HepG2 (cell line): ENCODE data around the gene ST14. TPM values are rescaled to one million over a fixed set of nuclear protein-coding genes. Genes with fewer than 3 reads are reported as not detected.

Experiments used
- ATAC-seq: fragments of 200-7000 bp; cut with Tn5 transposase; 3 replicates; pipeline ENCODE4 v1.9.1; 2020; ENCODE audit warnings: mild to moderate bottlenecking, moderate library complexity
- BruUV-seq: library from RNA; stranded (reverse); fragments of 400-500 nt; replicated peaks from 2 replicates; lab custom pipeline; 2021; lab: Mats Ljungman, UMichigan
- CTCF ChIA-PET: fragments of 300-600 bp; formaldehyde crosslinking; extraction: SDS; loops from one replicate; lab custom pipeline; 2021; ENCODE audit warnings: low total read pairs, inconsistent platforms, low intra/inter-chr PET ratio; lab: Yijun Ruan, JAX
- POLR2A ChIA-PET: fragments of 350-600 bp; sonication (Branson Sonifier 250); formaldehyde crosslinking; loops from one replicate; lab custom pipeline; 2020; ENCODE audit warnings: antibody characterized with exemption, inconsistent platforms; lab: Yijun Ruan, JAX
- DNase-seq: peaks from one replicate; pipeline ENCODE4 v3.0.0-alpha.2; 2015; ENCODE audit warnings: low spot score
- FAIRE-seq: peaks from 3 replicates; lab custom pipeline; 2011; peaks lifted over from hg19 to GRCh38; lab: Jason Lieb, UNC
- H2AFZ ChIP-seq: one replicate; pipeline ENCODE4 v1.6.1; 2011; ENCODE audit warnings: low read length, inconsistent platforms
- H3K27ac ChIP-seq: fragments of 300-600 bp; 3 replicates; pipeline ENCODE4 v1.8.0; 2011; ENCODE audit warnings: mixed run types, mild to moderate bottlenecking, mixed read lengths, low read length, inconsistent platforms; ENCODE audit not compliant: insufficient read depth; ENCODE audit errors: extremely low read length
- H3K27me3 ChIP-seq, 2 experiments: fragments of 200-600 bp in 1 of 2; 2 replicates in 1 of 2; 3 replicates in 1 of 2; pipeline versions ENCODE4 v1.6.0 to v1.8.0; 2011; ENCODE audit warnings: low read length in 2 of 2, mild to moderate bottlenecking in 2 of 2, moderate library complexity in 2 of 2, inconsistent platforms in 1 of 2; ENCODE audit not compliant: insufficient read depth in 2 of 2, control insufficient read depth in 1 of 2
- H3K36me3 ChIP-seq, 2 experiments: fragments of 200-600 bp in 1 of 2; replicated peaks in 1 of 2; 2 replicates in 1 of 2; 3 replicates in 1 of 2; pipeline versions ENCODE4 v1.5.1 to v1.8.0; 2011; ENCODE audit warnings: low read length in 2 of 2, inconsistent platforms in 1 of 2; ENCODE audit not compliant: insufficient read depth in 2 of 2, control insufficient read depth in 1 of 2
- H3K4me1 ChIP-seq: 2 replicates; pipeline ENCODE4 v1.5.1; 2012; ENCODE audit warnings: low read length, inconsistent platforms; ENCODE audit not compliant: insufficient read depth
- H3K4me2 ChIP-seq: 2 replicates; pipeline ENCODE4 v1.6.0; 2011; ENCODE audit warnings: low read depth, low read length, inconsistent platforms
- H3K4me3 ChIP-seq, 3 experiments: fragments of 200-600 bp in 1 of 3; sonication (generic), shearing (Covaris generic) in 1 of 3; replicated peaks in 1 of 3; 2 replicates each; pipeline ENCODE4 v1.5.1; 2011 to 2016; ENCODE audit warnings: low read length in 3 of 3, inconsistent platforms in 2 of 3, low read depth in 2 of 3, mild to moderate bottlenecking in 2 of 3, control low read depth in 1 of 3, mixed read lengths in 1 of 3; ENCODE audit not compliant: insufficient read depth in 1 of 3
- H3K79me2 ChIP-seq: one replicate; pipeline ENCODE4 v1.6.1; 2011; ENCODE audit warnings: low read length, inconsistent platforms; ENCODE audit not compliant: insufficient read depth
- H3K9ac ChIP-seq: 2 replicates; pipeline ENCODE4 v1.6.0; 2011; ENCODE audit warnings: mild to moderate bottlenecking, low read depth, low read length, inconsistent platforms; ENCODE audit not compliant: insufficient read depth
- H3K9me3 ChIP-seq: 2 replicates; pipeline ENCODE4 v1.5.1; 2012; ENCODE audit warnings: mild to moderate bottlenecking, low read length
- H4K20me1 ChIP-seq: 2 replicates; pipeline ENCODE4 v1.6.0; 2011; ENCODE audit warnings: inconsistent platforms, mild to moderate bottlenecking, low read length, moderate library complexity; ENCODE audit not compliant: insufficient read depth
- LCORL ChIP-seq, 2 experiments: fragments of 450-650 bp in 1 of 2; sonication (generic) in 1 of 2; formaldehyde crosslinking in 1 of 2; IDR thresholded peaks; 2 replicates each; pipeline versions ENCODE4 v1.5.0 to v1.6.1; 2017 to 2020; ENCODE audit warnings: antibody characterized with exemption in 1 of 2, missing genetic modification reagents in 1 of 2
- NONO ChIP-seq, 2 experiments: fragments of 450-650 bp in 1 of 2; sonication (generic) in 1 of 2; formaldehyde crosslinking in 1 of 2; IDR thresholded peaks in 1 of 2; conservative IDR thresholded peaks in 1 of 2; 2 replicates each; pipeline versions ENCODE4 v1.6.1 to v1.8.0; 2017 to 2022; ENCODE audit warnings: mild to moderate bottlenecking in 1 of 2, missing genetic modification reagents in 1 of 2, moderate library complexity in 1 of 2
- SMAD1 ChIP-seq: sonication (generic); formaldehyde crosslinking; IDR thresholded peaks from 2 replicates; pipeline ENCODE4 v1.4.0; 2020; ENCODE audit warnings: missing genetic modification reagents, low read depth, mild to moderate bottlenecking, borderline replicate concordance
- ZNF280D ChIP-seq: sonication (generic); formaldehyde crosslinking; IDR thresholded peaks from 2 replicates; pipeline ENCODE4 v1.5.1; 2020; ENCODE audit warnings: mild to moderate bottlenecking, missing genetic modification reagents
- ZNF672 ChIP-seq: sonication (generic); formaldehyde crosslinking; IDR thresholded peaks from 2 replicates; pipeline ENCODE4 v1.8.1; 2022; ENCODE audit warnings: missing genetic modification reagents
- ZNF7 ChIP-seq: IDR thresholded peaks from 2 replicates; pipeline ENCODE4 v1.6.1; 2016; ENCODE audit warnings: missing biosample characterization, missing genetic modification reagents
- WGBS: methylation state at CpG from one replicate; pipeline ENCODE4 v1.1.6; 2017; ENCODE audit warnings: low lambda C conversion rate; 5-methylcytosine and 5-hydroxymethylcytosine counted together
- in situ Hi-C: cut with HindIII; loops from 2 replicates; pipeline ENCODE4 v1.10.0; 2017; ENCODE audit warnings: low pct_unique_long_range_greater_than_20kb; ENCODE audit not compliant: extremely low pct_ligation_motif_present
- intact Hi-C: fragments of 100-400 bp; cut with micrococcal nuclease; formaldehyde crosslinking; loops from one replicate; pipeline ENCODE4 v1.10.0; 2022; ENCODE audit not compliant: unreplicated experiment
- polyA plus RNA-seq, 8 experiments: library from polyadenylated mRNA; depleted of rRNA in 3 of 8; stranded (reverse) in 7 of 8; unstranded in 1 of 8; fragments of >200 nt; fragmentation: Illumina TruSeq in 4 of 8; extraction: Trizol in 4 of 8; gene quantifications; 2 replicates each; pipeline versions ENCODE4 v1.2.1 to v1.2.3, GENCODE V29; 2011 to 2016; ENCODE audit warnings: low read depth in 4 of 8, missing spikeins in 1 of 8, mixed read lengths in 1 of 8; ENCODE audit not compliant: insufficient read depth in 1 of 8
- total RNA-seq, 5 experiments: library from RNA; depleted of rRNA; stranded (reverse); fragments of >200 nt; fragmentation: Illumina TruSeq; extraction: Trizol; gene quantifications; 2 replicates each; pipeline ENCODE4 v1.2.3, GENCODE V29; 2016; ENCODE audit warnings: low read depth in 1 of 5

Gene ST14
- total and polyA plus RNA-seq, 2 of the 13 experiments (the other 11 are each of a cell fraction or from before 2014, with no cell fraction given): 0.88 to 1.4 TPM

- no peak overlapping the region for H2AFZ ChIP-seq
- in situ Hi-C loops (no loop called here), intact Hi-C loops (no loop called here)
- DNase-seq (no peak), ATAC-seq (no peak), FAIRE-seq (no peak)
- no peaks in the 10 kb centered on the region for H3K79me2 ChIP-seq
- no peak for TF ChIP-seq ZNF7 (CRISPR knock-in tag)
- TF ChIP-seq NONO (IDR thresholded peaks at IDR 0.05): no peak
- TF ChIP-seq NONO (CRISPR knock-in tag; conservative IDR thresholded peaks at IDR 0.05): 0 out of 2 replicates have a peak, but pooled peaks have one; percentile 25
- TF ChIP-seq ZNF672 (CRISPR knock-in tag): 0 out of 2 replicates have a peak, but pooled peaks have one; percentile 27
- ChIA-PET POLR2A (no interaction called here), CTCF (no interaction called here)
- H3K4me2 ChIP-seq: no peak overlapping the region
- no peak overlapping the region for H3K9ac ChIP-seq
- H3K27me3 ChIP-seq: no peaks in the 10 kb centered on the region
- H4K20me1 ChIP-seq: no peaks in the 10 kb centered on the region
- H3K27ac ChIP-seq: no peak overlapping the region
- no TSS peak for BruUV-seq
- H3K9me3 ChIP-seq: no peaks in the 10 kb centered on the region
- no peaks in the 10 kb centered on the region for H3K36me3 ChIP-seq
- 91% methylated on average over 9 of the region's 14 CpGs for WGBS
- H3K4me3 ChIP-seq: no peak overlapping the region
- H3K4me1 ChIP-seq: peaks cover 39% of the 10 kb centered on the region
Measured at GRCh38 chr11:130188047-130188446, 28.5 kb downstream of the ST14 start.

- POLR2A ChIA-PET: no interaction called here
- H3K4me2 ChIP-seq: no peak overlapping the region
Measured at GRCh38 chr11:130188585-130189347, 29.2 kb downstream of the ST14 start.

More at GRCh38 chr11:130188585-130189347, 29.2 kb downstream of the ST14 start:
- TF ChIP-seq SMAD1 (CRISPR knock-in tag) (0 out of 2 replicates have a peak, but pooled peaks have one; percentile 46), ZNF280D (CRISPR knock-in tag) (no peak), LCORL (IDR thresholded peaks at IDR 0.05) (peak; percentile 77), LCORL (CRISPR knock-in tag; IDR thresholded peaks at IDR 0.05) (no peak)
- in situ Hi-C loops: no loop called here
- Histone ChIP-seq H3K36me3 (no peaks in the 10 kb centered on the region), H4K20me1 (no peaks in the 10 kb centered on the region), H3K27me3 (no peaks in the 10 kb centered on the region), H3K4me3 (no peak overlapping the region), H3K79me2 (no peaks in the 10 kb centered on the region), H3K27ac (no peak overlapping the region), H2AFZ (no peak overlapping the region), H3K9me3 (no peaks in the 10 kb centered on the region), H3K9ac (no peak overlapping the region), H3K4me1 (peaks cover 46% of the 10 kb centered on the region)
- CTCF ChIA-PET: no interaction called here
- 96% methylated on average over 14 of the region's 19 CpGs for WGBS
- intact Hi-C loops: no loop called here
- no peak for DNase-seq
- ATAC-seq: no peak
- BruUV-seq: no TSS peak
- no peak for FAIRE-seq
